ENCODE data around the gene LTBP3. TPM values are rescaled to one million over a fixed set of nuclear protein-coding genes. Genes with fewer than 3 reads are reported as not detected.

LTBP3 gene
- total and polyA plus RNA-seq, 12 donors, result 42.7 to 92.5 (median 72.8) TPM

DNA sequence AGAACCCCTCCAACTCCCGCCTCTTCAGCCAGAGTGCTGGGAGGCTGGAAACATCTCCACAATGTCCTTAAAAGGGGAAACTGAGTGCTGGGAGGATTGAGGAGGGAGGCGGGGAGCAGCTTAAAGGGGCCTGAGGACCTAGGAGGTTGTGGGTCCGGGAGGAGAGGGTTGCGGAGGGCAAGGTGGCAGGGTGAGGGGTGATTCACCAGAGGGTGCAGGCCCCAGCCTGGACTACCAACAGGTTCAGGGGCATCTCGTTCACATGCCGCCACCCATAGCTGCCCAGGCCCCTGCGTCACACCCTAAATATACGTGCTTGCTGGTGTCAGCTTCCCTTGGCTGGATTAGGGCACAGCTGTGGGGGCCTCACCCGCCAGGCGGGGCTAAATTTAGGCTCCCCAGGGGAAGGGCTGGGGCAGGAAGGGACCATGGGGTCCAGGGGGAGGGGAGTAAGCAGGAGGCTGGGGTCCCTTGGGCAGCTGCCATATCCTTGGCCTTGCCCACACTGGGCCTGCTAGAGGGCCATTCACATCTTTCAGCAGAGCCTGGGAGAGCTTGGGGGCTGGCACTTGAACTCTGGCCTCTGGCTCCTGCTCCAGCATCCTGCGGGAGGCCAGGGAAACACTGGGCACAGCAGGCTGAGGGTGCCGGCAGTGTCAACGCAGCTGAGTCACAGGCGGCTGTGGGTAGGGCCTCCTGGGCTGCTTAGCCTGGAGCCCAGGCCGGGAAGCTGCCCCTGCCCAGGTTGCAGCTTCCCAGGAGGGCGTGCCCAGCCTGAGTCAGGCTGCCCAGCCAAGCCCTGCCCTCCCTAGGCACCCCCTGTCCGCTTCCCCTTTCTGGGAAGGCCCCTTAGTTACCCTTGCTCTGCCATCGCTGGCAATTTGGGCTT lies 19.0 kb upstream of the LTBP3 start:
- DNase-seq (peak; percentile 61 to 79), ATAC-seq (peak in 7 of 8 donors; percentile 5 to 57 (median 43))
- Histone ChIP-seq H3K27me3 (no peaks in the 10 kb centered on the region), H3K9me3 (no peaks in the 10 kb centered on the region), H3K36me3 (peaks cover 0 to 37% (median 18%) of the 10 kb centered on the region in 9 donors), H3K4me3 (peak overlapping the region; percentile 75 to 98 (median 84)), H3K27ac (peak overlapping the region; percentile 89 to 100 (median 96)), H3K4me1 (peaks cover 25 to 56% (median 47%) of the 10 kb centered on the region in 9 donors)
- WGBS, 2 donors, result 31 to 45% methylated on average over 18 of the region's 18 CpGs
- intact Hi-C loops (cut with DNase I), result loop anchor here in 1 of 10 donors (5.0 kb wide), 1 partner anchor 80 kb away; no protein-coding TSS in a partner anchor
- TF ChIP-seq, protein P1, sequence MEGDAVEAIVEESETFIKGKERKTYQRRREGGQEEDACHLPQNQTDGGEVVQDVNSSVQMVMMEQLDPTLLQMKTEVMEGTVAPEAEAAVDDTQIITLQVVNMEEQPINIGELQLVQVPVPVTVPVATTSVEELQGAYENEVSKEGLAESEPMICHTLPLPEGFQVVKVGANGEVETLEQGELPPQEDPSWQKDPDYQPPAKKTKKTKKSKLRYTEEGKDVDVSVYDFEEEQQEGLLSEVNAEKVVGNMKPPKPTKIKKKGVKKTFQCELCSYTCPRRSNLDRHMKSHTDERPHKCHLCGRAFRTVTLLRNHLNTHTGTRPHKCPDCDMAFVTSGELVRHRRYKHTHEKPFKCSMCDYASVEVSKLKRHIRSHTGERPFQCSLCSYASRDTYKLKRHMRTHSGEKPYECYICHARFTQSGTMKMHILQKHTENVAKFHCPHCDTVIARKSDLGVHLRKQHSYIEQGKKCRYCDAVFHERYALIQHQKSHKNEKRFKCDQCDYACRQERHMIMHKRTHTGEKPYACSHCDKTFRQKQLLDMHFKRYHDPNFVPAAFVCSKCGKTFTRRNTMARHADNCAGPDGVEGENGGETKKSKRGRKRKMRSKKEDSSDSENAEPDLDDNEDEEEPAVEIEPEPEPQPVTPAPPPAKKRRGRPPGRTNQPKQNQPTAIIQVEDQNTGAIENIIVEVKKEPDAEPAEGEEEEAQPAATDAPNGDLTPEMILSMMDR (IDR thresholded peaks at IDR 0.05), result no peak

DNA sequence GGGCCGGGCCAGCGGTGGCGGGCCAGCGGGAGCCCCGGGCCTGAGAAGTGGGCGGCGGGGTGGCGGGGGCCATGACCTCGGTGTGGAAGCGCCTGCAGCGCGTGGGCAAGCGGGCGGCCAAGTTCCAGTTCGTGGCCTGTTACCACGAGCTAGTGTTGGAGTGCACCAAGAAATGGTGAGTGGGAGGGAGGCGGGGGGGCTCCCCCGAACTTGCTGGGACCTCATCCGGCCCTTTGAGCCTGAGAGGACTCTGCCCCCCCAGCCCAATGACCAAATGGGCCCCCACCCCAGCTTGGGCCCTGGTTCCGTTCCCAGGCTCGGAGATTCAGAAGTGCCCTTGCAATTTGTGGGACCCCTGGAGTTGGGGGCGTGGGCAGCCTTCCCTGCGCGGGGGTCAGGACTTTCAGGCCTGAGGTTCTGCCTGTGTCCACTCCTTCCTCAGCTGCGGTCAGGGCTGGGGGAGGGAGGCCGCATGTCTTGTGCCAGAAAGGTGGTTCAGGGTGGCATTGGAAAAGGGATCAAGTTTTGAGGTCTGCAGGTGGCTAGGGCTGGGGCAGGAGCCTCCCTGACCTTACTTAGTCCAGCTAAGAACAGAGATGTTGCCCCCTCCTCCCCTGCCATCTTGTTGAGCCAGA lies 18.2 kb upstream of the LTBP3 start:
- Histone ChIP-seq H3K4me1 (peaks cover 31 to 63% (median 55%) of the 10 kb centered on the region in 9 donors), H3K4me3 (peak overlapping the region; percentile 75 to 98 (median 84)), H3K9me3 (no peaks in the 10 kb centered on the region), H3K36me3 (peaks cover 0 to 30% (median 18%) of the 10 kb centered on the region in 9 donors), H3K27ac (peak overlapping the region; percentile 89 to 100 (median 96)), H3K27me3 (no peaks in the 10 kb centered on the region)
- 15 to 24% methylated on average over 25 to 26 of the region's 26 CpGs for WGBS, 2 donors
- TF ChIP-seq, protein P1 (IDR thresholded peaks at IDR 0.05), result no peak
- intact Hi-C loops (cut with DNase I), result loop anchor here in 1 of 10 donors (5.0 kb wide), 1 partner anchor 81 kb away; no protein-coding TSS in a partner anchor
- DNase-seq (peak in 1 of 2 donors; percentile 44), ATAC-seq (no peak)

DNA sequence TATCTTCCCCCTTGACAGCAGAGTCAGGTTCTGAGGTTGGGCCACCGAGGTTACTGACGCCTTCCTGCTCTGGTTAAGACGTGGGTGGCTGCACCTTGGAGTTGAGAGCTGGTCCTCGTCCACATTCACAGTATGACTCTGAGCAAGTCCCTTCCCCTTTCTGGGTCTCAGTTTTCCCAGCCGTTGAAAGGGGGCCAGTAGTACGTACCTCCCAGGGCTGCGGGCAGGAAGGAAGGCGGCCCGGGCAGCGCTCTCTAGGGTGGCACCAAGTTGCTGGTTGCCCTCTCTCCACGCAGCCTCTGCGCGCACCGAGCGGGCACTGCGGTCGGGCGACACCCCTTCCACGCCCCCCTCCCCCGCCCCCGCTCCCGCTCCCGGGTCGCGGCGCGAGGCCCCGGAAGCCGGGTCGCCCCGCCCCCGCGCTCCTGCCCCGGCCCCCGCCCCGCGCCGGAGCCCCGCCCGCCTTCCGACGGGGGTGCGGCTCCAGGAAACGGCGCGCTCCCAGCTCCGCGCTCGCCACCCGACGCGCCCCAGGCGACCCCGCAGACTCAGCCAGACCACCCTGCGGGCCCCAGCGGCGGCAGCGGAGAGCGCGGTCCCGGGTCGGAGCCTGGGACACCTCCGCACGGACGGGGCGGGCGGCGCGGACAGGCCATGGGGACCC lies 17.5 kb upstream of the LTBP3 start, which contains the start of gene EHBP1L1:
EHBP1L1 (plus strand) TSS at position 486 of the 664 bp plus-strand sequence. CDS start 250 bp downstream, outside the sequence.
- ATAC-seq, result peak in 7 of 8 donors; percentile 0 to 35 (median 11)
- H3K27me3 ChIP-seq, result no peaks in the 10 kb centered on the region
- peak within 1 kb of the TSS; percentile 75 to 98 (median 84) for H3K4me3 ChIP-seq
- 1 to 2% methylated on average over 47 to 69 of the region's 69 CpGs for WGBS, 2 donors
- H3K27ac ChIP-seq, result peak within 1 kb of the TSS; percentile 89 to 100 (median 96)
- TF ChIP-seq, protein P1 (IDR thresholded peaks at IDR 0.05), result no peak
- peak; percentile 73 to 83 for DNase-seq
- intact Hi-C loops (cut with DNase I), result loop anchor here in 4 of 10 donors (2.0 to 5.0 kb wide), 2 partner anchors 39 to 82 kb away; partner anchors contain the start of genes MAP3K11 (in 3 of the 4) and PCNX3 (in 3 of the 4)
- peaks cover 37 to 70% (median 61%) of the 10 kb centered on the region in 9 donors for H3K4me1 ChIP-seq
- no peaks in the 10 kb centered on the region for H3K9me3 ChIP-seq
- peaks cover 0 to 24% (median 14%) of the 10 kb centered on the region in 9 donors for H3K36me3 ChIP-seq

Data from heart right ventricle (tissue), 16 donors.